HCT116 (cell line): ENCODE measurements around the gene SENP8. TPM values are rescaled to one million over a fixed set of nuclear protein-coding genes. Genes with fewer than 3 reads are reported as not detected.

Experiments
- ATAC-seq: fragments of 200-7000 bp; cut with Tn5 transposase; 2 replicates; pipeline ENCODE4 v1.9.1; 2020; ENCODE audit warnings: mild to moderate bottlenecking, moderate library complexity
- BruUV-seq: library from RNA; stranded (reverse); fragments of 400-500 nt; replicated peaks from 2 replicates; lab custom pipeline; 2021; lab: Mats Ljungman, UMichigan
- CTCF ChIA-PET: fragments of 300-600 bp; sonication (Branson Sonifier 250); formaldehyde crosslinking; loops from one replicate; lab custom pipeline; 2021; ENCODE audit warnings: antibody characterized with exemption; lab: Charles Lee
- POLR2A ChIA-PET: fragments of 300-600, 350-600 bp; sonication (Branson Sonifier 250); formaldehyde crosslinking; loops from one replicate; lab custom pipeline; 2021; ENCODE audit warnings: antibody characterized with exemption; lab: Charles Lee
- RAD21 ChIA-PET, 2 experiments: fragments of 300-600 bp; sonication (Branson Sonifier 250); formaldehyde crosslinking; loops; one replicate each; lab custom pipeline; 2023; ENCODE audit warnings: low total read pairs in 2 of 2; ENCODE audit not compliant: uncharacterized antibody in 2 of 2, unreplicated experiment in 2 of 2, low non-redundant PET in 1 of 2; lab: Charles Lee
- DNase-seq: peaks from one replicate; pipeline ENCODE4 v3.0.0-alpha.2; 2010; ENCODE audit warnings: low read depth, low spot score
- H2AFZ ChIP-seq: fragments of 200-600 bp; shearing (Covaris generic), sonication (generic); 2 replicates; pipeline ENCODE4 v1.6.1; 2017; ENCODE audit warnings: low read depth, mixed run types, mixed read lengths, antibody characterized with exemption, low read length; ENCODE audit not compliant: poor library complexity, severe bottlenecking
- H3K27ac ChIP-seq: 2 replicates; pipeline ENCODE4 v1.5.1; 2012; ENCODE audit warnings: low read depth, low read length
- H3K27me3 ChIP-seq: fragments of 200-600 bp; sonication (generic); 2 replicates; pipeline ENCODE4 v1.6.1; 2016; ENCODE audit warnings: mixed run types, low read length, mixed read lengths; ENCODE audit not compliant: insufficient read depth
- H3K36me3 ChIP-seq, 2 experiments: fragments of 200-500 bp in 1 of 2; fragments of 200-600 bp in 1 of 2; sonication (Bioruptor generic) in 1 of 2; sonication (generic) in 1 of 2; 2 replicates each; pipeline versions ENCODE4 v1.5.1 to v1.6.1; 2014 to 2016; ENCODE audit warnings: low read length in 2 of 2, inconsistent platforms in 1 of 2, mixed read lengths in 1 of 2, mixed run types in 1 of 2; ENCODE audit not compliant: insufficient read depth in 2 of 2, control insufficient read depth in 1 of 2
- H3K4me1 ChIP-seq, 2 experiments: fragments of 200-600 bp in 1 of 2; sonication (generic) in 1 of 2; 2 replicates each; pipeline versions ENCODE4 v1.5.1 to v1.6.1; 2012 to 2017; ENCODE audit warnings: low read length in 2 of 2, inconsistent platforms in 1 of 2, mild to moderate bottlenecking in 1 of 2, mixed read lengths in 1 of 2, mixed run types in 1 of 2, moderate library complexity in 1 of 2; ENCODE audit not compliant: insufficient read depth in 2 of 2, control insufficient read depth in 1 of 2
- H3K4me2 ChIP-seq: fragments of 200-600 bp; sonication (generic); 2 replicates; pipeline ENCODE4 v1.6.1; 2017; ENCODE audit warnings: mixed run types, low read length, mixed read lengths
- H3K4me3 ChIP-seq, 2 experiments: fragments of 200-600 bp in 1 of 2; sonication (generic) in 1 of 2; replicated peaks in 1 of 2; 2 replicates each; pipeline ENCODE4 v1.5.1; 2011 to 2016; ENCODE audit warnings: low read length in 2 of 2, control low read depth in 1 of 2, low read depth in 1 of 2, mild to moderate bottlenecking in 1 of 2, mixed read lengths in 1 of 2, mixed run types in 1 of 2
- H3K79me2 ChIP-seq: fragments of 200-600 bp; sonication (generic); 2 replicates; pipeline ENCODE4 v1.6.1; 2017; ENCODE audit warnings: mild to moderate bottlenecking, mixed run types, low read length, moderate library complexity, mixed read lengths; ENCODE audit not compliant: insufficient read depth
- H3K9ac ChIP-seq: fragments of 200-600 bp; sonication (generic); 2 replicates; pipeline ENCODE4 v1.6.1; 2016; ENCODE audit warnings: low read length, mixed read lengths
- H3K9me2 ChIP-seq: fragments of 200-600 bp; sonication (generic), shearing (Covaris generic); 2 replicates; pipeline ENCODE4 v1.6.1; 2017; ENCODE audit warnings: mixed run types, mild to moderate bottlenecking, moderate library complexity; ENCODE audit not compliant: insufficient read depth
- H3K9me3 ChIP-seq, 2 experiments: fragments of 200-500 bp in 1 of 2; fragments of 200-600 bp in 1 of 2; sonication (Bioruptor generic) in 1 of 2; sonication (generic) in 1 of 2; 2 replicates each; pipeline ENCODE4 v1.6.1; 2014 to 2017; ENCODE audit warnings: low read length in 2 of 2, mixed read lengths in 2 of 2, inconsistent platforms in 1 of 2, low read depth in 1 of 2, mild to moderate bottlenecking in 1 of 2, mixed run types in 1 of 2, moderate library complexity in 1 of 2; ENCODE audit not compliant: control insufficient read depth in 1 of 2, insufficient read depth in 1 of 2
- H4K20me1 ChIP-seq: fragments of 200-600 bp; sonication (generic), shearing (Covaris generic); 2 replicates; pipeline ENCODE4 v1.6.1; 2017; ENCODE audit warnings: mixed run types, mild to moderate bottlenecking, moderate library complexity; ENCODE audit not compliant: insufficient read depth
- EGR1 ChIP-seq: IDR thresholded peaks from 2 replicates; pipeline ENCODE4 v1.6.1; 2012; ENCODE audit warnings: low read depth
- EZH2phosphoT487 ChIP-seq: fragments of 200-600 bp; IDR thresholded peaks from 2 replicates; pipeline ENCODE4 v1.6.1; 2018; ENCODE audit warnings: antibody characterized with exemption, borderline replicate concordance
- FOSL1 ChIP-seq: IDR thresholded peaks from 2 replicates; pipeline ENCODE4 v1.6.1; 2012; ENCODE audit warnings: low read depth
- RAD21 ChIP-seq: IDR thresholded peaks from 2 replicates; pipeline ENCODE4 v1.6.1; 2012; ENCODE audit warnings: low read depth, mild to moderate bottlenecking
- YY1 ChIP-seq: IDR thresholded peaks from 2 replicates; pipeline ENCODE4 v1.6.1; 2011; ENCODE audit warnings: low read length, low read depth, moderate library complexity, mild to moderate bottlenecking; ENCODE audit not compliant: insufficient replicate concordance; ENCODE audit errors: extremely low read depth
- ZFX ChIP-seq: fragments of 450-650 bp; IDR thresholded peaks from 2 replicates; pipeline ENCODE4 v1.6.1; 2017
- ZNF274 ChIP-seq: fragments of 200-500 bp; sonication (Bioruptor generic); IDR thresholded peaks from 2 replicates; pipeline ENCODE4 v1.6.1; 2014; ENCODE audit warnings: mild to moderate bottlenecking, low read depth, low read length, inconsistent platforms
- intact Hi-C: fragments of 100-400 bp; cut with micrococcal nuclease; formaldehyde crosslinking; loops from 2 replicates; pipeline ENCODE4 v1.10.0; 2022
- total RNA-seq: library from RNA; stranded (reverse); gene quantifications from one replicate; pipeline ENCODE4 v1.2.1, GENCODE V29; 2021; ENCODE audit not compliant: unreplicated experiment
- TF ChIP-seq, protein P1 (sequence below), 3 experiments: fragments of 200-600 bp in 1 of 3; sonication (generic) in 1 of 3; IDR thresholded peaks in 2 of 3; conservative IDR thresholded peaks in 1 of 3; 2 replicates each; pipeline ENCODE4 v1.5.1; 2012 to 2017; ENCODE audit warnings: low read depth in 2 of 3, low read length in 2 of 3, antibody characterized with exemption in 1 of 3, borderline replicate concordance in 1 of 3, control low read depth in 1 of 3, mild to moderate bottlenecking in 1 of 3, mixed read lengths in 1 of 3, mixed run types in 1 of 3, moderate library complexity in 1 of 3; ENCODE audit not compliant: insufficient read depth in 1 of 3
- TF ChIP-seq, protein P2 (sequence below): IDR thresholded peaks from 2 replicates; pipeline ENCODE4 v1.6.1; 2012; ENCODE audit warnings: low read depth

The SENP8 gene
- total RNA-seq, 1 experiment from 2014 or later = 3.8 TPM

DNA sequence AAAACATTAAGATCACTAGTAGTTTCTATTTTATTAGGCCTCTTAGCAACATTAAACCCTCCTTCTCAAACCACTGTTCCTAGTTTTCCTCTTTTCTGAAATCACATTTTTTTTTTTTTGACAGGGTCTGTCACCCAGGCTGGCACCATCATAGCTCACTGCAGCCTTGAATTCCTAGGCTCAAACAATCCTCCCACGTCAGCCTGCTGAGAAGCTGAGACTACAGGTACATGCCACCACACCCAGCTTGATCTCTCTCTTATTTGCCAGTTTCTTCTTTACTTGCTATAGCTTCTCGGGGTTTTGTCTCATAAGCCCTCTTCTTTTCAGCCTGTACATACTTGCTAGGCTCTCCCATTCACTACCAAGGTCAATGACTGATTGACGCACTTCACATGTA is 28.0 kb downstream of the SENP8 start (continued):
- TF ChIP-seq, protein P1, sequence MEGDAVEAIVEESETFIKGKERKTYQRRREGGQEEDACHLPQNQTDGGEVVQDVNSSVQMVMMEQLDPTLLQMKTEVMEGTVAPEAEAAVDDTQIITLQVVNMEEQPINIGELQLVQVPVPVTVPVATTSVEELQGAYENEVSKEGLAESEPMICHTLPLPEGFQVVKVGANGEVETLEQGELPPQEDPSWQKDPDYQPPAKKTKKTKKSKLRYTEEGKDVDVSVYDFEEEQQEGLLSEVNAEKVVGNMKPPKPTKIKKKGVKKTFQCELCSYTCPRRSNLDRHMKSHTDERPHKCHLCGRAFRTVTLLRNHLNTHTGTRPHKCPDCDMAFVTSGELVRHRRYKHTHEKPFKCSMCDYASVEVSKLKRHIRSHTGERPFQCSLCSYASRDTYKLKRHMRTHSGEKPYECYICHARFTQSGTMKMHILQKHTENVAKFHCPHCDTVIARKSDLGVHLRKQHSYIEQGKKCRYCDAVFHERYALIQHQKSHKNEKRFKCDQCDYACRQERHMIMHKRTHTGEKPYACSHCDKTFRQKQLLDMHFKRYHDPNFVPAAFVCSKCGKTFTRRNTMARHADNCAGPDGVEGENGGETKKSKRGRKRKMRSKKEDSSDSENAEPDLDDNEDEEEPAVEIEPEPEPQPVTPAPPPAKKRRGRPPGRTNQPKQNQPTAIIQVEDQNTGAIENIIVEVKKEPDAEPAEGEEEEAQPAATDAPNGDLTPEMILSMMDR (IDR thresholded peaks at IDR 0.05 in 2 of 3, conservative IDR thresholded peaks at IDR 0.05 in 1 of 3; ENCODE audit: borderline replicate concordance in 1 of 3, insufficient read depth in 1 of 3, low read depth in 2 of 3, low read length in 2 of 3) = no peak
- no peak for TF ChIP-seq RAD21
- TF ChIP-seq, protein P2, sequence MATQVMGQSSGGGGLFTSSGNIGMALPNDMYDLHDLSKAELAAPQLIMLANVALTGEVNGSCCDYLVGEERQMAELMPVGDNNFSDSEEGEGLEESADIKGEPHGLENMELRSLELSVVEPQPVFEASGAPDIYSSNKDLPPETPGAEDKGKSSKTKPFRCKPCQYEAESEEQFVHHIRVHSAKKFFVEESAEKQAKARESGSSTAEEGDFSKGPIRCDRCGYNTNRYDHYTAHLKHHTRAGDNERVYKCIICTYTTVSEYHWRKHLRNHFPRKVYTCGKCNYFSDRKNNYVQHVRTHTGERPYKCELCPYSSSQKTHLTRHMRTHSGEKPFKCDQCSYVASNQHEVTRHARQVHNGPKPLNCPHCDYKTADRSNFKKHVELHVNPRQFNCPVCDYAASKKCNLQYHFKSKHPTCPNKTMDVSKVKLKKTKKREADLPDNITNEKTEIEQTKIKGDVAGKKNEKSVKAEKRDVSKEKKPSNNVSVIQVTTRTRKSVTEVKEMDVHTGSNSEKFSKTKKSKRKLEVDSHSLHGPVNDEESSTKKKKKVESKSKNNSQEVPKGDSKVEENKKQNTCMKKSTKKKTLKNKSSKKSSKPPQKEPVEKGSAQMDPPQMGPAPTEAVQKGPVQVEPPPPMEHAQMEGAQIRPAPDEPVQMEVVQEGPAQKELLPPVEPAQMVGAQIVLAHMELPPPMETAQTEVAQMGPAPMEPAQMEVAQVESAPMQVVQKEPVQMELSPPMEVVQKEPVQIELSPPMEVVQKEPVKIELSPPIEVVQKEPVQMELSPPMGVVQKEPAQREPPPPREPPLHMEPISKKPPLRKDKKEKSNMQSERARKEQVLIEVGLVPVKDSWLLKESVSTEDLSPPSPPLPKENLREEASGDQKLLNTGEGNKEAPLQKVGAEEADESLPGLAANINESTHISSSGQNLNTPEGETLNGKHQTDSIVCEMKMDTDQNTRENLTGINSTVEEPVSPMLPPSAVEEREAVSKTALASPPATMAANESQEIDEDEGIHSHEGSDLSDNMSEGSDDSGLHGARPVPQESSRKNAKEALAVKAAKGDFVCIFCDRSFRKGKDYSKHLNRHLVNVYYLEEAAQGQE = no peak
- TF ChIP-seq YY1 = no peak
- TF ChIP-seq FOSL1 = no peak
- no peak for TF ChIP-seq EGR1
- TF ChIP-seq ZFX = no peak
- TF ChIP-seq EZH2phosphoT487 = no peak
- TF ChIP-seq ZNF274 = no peak

DNA sequence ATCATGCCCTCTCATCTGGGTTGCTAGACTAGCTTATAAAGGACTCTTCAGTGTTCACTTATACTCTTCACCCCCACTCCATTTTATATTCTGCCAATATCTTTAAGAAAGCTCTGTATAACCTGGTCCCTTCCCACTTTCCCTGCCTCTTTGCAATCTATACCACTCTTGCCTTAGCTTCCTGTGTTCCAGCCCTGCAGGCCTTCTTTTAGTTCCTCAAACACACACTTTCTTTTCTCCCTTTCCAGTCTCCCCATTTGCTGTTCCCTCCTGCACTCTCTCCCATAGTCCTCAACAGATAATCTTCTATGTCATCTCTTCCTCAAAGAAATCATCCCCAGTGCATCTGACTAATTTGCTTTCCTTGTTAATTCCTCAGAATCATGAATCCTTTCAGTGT is 28.7 kb downstream of the SENP8 start:
- CTCF ChIA-PET = interaction anchor here (1.8 kb wide), 1 partner anchor 9 kb away, joined by 5 read pairs; no protein-coding TSS in a partner anchor

More for the DNA sequence above, 28.7 kb downstream of the SENP8 start:
- intact Hi-C loops = no loop called here
- Histone ChIP-seq H3K9me3 (no peaks in the 10 kb centered on the region), H3K4me2 (no peak overlapping the region), H3K4me3 (no peak overlapping the region), H4K20me1 (no peaks in the 10 kb centered on the region), H3K79me2 (no peaks in the 10 kb centered on the region), H3K27me3 (no peaks in the 10 kb centered on the region), H3K4me1 (no peaks in the 10 kb centered on the region), H3K9ac (no peak overlapping the region), H3K36me3 (no peaks in the 10 kb centered on the region), H3K9me2 (no peaks in the 10 kb centered on the region), H2AFZ (no peak overlapping the region), H3K27ac (no peak overlapping the region)
- no peak for TF ChIP-seq ZNF274
- ChIA-PET POLR2A (no interaction called here), RAD21 (no interaction called here)
- no peak for ATAC-seq
- no peak for DNase-seq
- no TSS peak for BruUV-seq
